GM18868 (cell line): ENCODE measurements around the gene TP53RK.

Experiments used
- ATAC-seq: cut with Tn5 transposase; IDR thresholded peaks from one replicate; pipeline ENCODE4 v1.9.1; 2021; ENCODE audit warnings: mild to moderate bottlenecking, moderate library complexity; ENCODE audit not compliant: unreplicated experiment

The TP53RK gene

DNA sequence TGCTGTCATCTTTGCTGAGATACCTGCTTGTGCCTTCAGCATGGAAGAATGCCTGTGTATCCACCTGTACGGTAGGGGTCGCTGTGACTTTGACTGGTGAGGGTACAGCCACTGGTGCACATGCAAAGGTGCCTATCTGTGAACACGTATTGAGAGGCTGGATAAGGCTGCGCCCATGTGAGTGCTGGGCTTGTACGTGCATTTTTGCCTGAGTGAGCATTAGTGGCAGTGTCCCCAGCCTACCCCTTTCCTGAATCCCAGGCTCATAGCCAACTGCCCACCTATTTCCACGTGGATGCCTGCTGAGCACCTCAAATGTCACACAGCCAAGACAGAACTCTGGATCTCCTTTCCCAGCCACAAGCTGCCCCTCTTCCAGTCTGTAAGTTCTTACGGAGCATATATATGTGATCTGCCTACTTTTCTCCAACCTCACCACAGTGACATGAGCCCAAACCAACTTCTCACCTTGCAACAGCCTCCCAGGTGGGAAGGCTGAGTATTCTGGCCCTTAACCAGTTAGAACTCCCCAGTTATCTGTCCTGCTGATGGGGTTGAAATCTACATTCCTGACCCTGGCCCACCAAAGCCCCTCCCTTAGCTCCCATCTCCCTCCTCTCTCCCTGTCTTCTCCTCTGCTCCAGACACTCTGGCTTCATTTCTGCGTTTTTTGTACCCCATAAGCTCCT lies 19.1 kb upstream of the TP53RK start:
- no peak for ATAC-seq

DNA sequence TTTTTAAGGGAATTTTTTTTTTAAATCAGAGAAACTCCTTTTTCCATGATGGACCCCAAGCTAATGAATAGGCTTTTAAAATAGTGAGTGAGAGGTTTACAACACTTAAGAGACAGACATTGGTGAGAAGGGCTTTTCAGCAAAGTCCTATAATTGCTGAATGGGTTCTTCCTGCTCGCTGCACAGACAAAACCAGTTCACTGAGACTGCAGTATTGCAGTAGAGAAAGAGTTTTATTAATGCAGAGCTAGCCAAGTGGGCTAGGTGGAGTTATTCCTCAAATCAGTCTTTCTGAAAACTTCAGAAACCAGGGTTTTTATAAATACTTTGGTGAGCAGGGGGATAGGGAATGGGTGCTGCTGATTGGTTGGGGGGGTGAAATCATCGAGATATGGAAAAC lies 17.0 kb upstream of the TP53RK start:
- ATAC-seq: no peak

DNA sequence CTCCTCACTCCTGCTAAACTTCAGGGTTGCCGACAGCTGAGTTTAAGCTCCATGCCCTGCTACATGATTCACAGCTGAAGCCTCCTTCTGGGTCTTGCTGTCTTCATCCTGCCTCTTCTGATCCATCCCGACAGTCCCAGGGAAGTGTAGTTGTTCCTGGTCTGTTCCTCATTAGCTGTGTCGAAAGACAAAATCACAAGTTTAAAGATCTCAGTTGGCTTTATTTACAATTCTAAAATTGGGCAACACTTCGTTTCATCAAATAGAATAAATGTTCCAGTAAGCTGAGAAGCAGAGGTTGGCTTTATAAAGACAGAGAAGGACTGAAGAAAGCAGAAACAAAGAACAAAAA lies 16.1 kb upstream of the TP53RK start:
- ATAC-seq: no peak

DNA sequence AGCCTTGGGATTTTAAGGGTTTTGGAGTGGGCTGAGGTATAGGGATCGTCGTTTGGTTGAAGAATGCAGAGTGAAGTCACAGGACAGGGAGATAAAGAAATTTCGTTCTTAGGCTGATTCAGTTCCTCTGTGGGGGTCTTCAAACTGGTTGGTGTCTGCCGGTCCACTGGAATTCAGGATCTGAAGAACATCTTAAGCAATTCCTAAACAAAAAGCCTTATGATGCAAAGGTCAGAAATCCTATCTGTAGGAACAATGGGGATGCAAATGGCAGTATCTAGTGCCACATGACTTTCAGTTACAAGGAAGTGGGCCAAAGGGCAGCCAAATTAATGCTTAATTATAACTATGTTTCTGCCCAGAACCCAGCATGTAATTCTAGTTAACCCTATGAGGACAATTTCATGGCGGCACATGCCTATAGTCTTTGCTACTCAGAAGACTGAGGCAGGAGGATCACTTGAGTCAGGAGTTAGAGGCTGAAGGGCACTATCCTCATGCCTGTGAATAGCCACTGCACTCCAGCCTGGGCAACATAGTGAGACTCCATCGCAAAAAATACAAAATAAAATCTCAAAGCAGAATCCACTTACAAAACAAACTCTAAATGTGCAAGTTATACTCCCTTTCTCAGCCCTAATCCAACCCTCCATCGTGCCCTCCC lies 15.6 kb upstream of the TP53RK start:
- ATAC-seq: no peak

DNA sequence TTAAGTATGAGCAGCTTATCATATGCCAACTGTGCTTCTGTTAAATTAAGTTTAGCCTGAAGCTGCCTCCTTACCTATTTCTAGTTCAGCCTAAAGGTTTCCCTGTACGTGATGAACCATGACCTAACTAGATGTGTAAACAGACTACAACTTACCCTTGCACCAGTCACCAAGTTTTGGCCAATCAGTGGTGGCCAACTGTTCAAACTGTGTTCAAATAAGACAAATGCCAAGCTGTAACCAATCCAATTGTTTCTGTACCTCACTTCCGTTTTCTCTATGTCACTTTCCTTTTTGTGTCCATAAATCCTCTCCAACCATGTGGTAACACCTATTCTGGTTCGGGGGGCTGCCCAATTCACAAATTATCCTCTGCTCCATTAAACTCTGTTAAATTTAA lies 14.2 kb upstream of the TP53RK start:
- no peak for ATAC-seq

DNA sequence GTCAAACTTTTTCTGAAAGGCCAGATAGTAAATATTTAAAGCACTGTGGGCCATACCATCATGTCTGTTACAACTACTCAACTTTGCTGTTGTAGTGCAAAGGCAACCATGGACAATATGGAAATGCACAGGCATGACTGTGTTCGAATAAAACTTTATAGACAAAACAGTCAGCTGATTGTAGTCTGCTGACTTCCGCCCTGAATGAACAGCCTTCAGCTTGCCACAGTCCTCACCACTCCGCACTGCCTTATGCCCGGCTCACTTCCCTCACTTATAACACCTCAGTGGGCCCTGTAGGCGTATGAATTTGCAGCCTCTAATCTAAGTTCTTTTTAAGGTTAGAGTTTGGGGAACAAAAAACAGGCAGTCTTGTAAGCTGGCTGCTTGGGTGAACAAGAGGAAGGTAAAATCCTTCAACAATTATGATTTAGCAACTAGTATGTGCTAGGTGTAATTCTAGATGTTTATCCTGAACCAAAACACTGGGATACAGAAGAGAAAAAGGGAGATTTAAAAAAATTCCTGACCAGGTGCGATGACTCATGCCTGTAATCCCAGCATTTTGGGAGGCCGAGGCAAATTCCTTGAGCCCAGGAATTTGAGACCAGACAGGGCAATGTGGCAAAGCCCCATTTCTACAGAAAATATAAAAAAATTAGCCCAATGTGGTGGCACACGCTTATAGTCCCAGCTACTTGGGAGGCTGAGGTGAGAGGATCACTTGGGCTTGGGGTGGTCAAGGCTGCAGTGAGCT lies 13.4 kb upstream of the TP53RK start:
- ATAC-seq: no peak

DNA sequence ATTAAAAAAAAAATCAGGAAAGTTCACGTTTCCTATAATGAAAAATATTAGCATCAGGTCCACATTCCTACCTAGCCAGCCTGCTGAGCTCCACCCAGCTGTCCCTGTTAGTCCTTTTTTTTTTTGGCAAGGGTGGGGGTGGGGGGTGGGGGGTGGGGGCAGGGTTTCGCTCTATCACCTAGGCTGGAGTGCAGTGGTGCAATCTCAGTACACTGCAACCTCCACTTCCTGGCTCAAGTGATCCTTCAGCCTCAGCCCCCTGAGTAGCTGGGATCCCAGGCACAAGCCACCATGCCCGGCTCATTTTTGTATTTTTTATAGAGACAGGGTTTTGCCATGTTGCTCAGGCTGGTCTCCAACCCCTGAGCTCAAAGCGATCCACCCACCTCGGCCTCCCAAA lies 12.7 kb upstream of the TP53RK start:
- no peak for ATAC-seq

DNA sequence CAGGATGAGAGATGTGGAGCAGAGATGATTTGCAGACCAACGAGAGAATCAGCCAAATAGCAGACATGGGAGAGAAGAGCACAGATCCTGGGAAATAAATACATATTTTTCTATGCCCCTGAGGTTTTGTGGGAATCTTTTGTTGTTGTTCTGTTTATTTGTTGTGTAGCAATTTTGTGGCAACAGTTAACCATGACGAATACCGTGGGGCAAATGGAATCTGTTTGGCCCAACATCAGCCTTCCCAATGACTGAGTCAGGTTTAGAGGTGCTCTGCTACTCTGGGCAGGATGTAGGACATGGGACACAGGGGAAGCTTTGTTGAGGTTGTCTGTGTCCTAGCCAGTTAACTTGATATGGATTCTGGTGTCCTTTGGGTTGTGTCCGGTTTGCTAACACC lies 12.3 kb upstream of the TP53RK start:
- no peak for ATAC-seq

DNA sequence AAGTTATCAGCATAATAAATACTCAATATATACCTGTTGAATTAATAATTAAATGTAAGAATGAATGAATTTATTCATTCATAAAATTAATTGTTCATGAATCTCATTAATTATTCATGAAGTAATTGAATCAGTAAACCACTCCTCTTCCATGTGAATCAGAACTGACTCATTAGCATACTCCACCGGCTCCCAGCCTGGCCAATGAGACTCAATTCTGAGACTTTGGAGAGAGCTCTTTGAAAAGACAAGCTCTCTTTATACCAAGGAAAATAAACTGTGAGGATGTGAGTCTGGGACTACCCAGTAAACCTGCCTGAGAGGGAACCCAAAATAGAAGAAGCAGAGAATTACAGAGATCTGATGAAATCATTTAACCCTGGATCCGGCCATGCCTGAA lies 11.8 kb upstream of the TP53RK start:
- no peak for ATAC-seq

DNA sequence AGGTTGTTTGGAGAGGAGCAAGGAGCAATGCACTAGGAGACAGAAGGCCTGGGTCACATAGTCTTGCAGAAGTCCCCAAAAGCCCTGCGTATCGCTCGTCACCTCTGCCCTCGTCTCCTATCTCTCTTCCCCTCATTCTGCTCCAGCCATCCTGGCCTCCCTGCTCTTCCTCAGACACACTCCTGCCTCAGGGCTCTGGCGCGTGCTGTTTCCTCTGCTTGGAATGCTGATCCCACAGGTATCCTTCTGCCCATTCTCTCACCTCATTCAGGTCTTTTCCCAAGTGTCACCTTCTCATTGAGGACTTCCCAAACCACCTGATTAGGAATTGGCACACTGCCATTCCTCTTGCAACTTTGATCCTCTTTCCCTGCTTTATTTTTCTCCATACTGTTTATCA lies 11.2 kb upstream of the TP53RK start:
- ATAC-seq: no peak

DNA sequence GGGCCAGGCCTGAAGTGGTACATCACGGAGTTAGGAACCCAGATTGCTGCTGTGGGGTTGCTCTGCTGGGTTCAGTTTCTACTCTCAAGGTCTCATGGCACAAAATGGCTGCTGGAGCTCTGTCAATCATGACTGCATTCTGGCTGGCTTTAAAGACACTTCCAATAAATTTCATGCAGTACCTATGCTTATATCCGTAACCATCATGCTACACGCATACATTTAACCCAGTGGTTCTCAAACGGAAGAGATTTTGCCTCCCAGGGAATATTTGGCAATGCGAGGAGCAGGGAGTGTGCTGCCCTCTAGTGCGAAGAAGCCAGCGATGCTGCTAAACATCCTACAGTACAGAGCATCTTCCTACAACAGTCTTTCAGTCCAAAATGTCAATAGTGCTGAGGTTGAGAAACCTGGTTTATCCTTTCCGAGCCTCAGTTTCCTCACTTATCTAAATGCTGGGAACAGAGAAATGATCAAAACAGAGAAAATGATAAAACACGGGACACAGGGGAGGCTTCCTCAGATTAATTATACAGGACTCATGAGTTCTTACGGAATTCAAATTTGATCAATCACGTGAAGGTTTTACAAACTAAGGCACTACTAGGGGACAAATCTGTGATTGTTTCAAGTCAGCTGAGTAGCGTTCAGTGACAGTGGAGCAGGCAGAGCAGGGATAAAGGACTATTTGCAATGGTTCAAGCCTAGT lies 10.6 kb upstream of the TP53RK start:
- no peak for ATAC-seq

DNA sequence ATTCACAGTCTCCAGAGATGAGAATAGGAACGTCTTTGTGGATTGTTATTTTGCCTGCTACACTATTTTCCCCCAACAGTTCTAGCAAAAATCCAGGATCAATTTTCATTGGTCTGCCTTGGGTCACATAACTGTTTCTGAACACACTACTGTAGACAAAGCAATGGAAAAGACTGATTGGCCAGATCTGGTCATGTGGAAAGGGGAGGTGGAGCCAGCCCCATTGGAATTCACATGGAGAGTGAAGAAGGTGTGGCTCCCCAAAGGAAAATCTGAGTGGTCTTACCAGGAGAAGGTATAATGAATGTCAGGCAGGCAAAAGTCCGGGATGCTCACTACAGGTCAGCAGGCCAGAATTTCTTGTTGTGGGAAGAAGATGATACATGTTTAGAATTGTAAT lies 9.5 kb upstream of the TP53RK start:
- no peak for ATAC-seq

DNA sequence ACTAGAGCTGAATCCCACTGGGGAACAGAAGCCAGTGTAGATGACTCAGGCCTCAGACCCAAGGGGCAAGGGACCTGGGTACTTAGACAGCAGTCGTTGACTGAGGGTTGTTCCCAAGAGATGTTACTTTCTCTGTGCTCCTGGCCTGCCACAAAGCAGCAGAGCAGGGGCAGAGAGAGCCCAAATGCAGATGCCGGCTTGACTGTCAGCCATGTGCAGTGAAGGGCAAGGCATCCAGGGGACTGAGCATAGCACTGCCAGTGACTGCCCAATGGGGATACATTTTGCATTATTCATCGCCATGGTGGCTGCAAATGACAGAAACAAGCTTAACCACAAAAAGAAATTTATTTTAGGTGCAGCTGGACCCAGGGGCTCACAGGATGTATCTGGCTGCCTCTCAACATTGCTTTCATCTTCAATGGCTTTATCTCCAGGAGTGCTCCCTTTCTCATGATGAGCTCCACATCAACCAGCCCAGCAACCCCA lies 7.6 kb upstream of the TP53RK start:
- ATAC-seq: no peak

DNA sequence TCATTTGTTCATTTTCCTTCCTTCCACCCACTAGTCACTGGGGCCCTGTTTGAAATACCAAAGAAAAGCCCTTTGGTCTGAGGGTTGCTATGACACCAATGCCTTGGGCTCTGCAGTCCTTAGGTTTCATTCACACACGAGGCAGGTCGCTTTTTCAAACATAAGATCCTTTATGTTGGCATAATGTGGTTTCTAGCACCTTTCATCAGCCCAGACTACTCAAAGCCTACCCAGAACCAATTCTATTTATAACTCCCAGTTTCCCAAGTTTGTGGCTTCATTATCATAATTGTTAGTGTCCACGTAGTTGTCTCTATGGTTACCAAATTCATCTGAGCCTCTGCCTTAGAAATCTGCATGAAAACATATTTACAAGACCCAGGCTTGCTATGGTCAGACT lies 6.6 kb upstream of the TP53RK start:
- ATAC-seq: no peak

DNA sequence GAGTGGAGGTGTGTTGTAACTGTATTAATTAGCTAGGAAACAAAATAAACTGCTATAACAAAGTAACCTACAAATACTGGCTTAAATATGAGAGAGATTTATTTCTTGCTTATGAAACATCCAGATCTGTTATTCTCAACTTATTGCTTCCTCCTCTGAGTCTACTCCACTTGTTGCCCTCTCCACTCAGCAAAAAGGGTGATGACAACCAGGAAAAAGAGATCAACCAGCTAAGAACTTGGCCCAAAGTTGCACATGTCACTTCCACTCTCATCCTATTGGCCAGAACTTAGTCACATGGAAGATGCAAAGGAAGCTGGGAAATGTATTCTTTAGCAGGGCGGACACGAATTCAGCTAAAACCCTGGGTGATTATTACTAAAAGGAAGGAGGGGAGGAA lies 5.2 kb upstream of the TP53RK start:
- no peak for ATAC-seq

DNA sequence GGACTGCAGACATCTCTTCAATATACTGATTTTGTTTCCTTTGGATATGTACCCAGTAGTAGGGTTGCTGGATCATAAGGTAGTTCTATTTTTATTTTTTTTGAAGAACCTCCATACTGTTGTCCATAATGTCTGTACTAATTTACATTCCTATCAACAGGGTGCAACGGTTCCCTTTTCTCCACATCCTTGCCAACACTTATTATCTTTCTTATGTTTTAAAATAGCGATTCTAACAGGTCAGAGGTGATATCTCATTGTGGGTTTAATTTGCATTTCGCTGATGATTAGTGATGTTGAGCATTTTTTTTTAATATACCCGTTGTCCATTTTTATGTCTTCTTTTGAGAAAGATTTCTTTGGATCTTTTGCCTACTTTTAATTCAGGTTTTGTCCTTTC lies 2.0 kb upstream of the TP53RK start:
- no peak for ATAC-seq

DNA sequence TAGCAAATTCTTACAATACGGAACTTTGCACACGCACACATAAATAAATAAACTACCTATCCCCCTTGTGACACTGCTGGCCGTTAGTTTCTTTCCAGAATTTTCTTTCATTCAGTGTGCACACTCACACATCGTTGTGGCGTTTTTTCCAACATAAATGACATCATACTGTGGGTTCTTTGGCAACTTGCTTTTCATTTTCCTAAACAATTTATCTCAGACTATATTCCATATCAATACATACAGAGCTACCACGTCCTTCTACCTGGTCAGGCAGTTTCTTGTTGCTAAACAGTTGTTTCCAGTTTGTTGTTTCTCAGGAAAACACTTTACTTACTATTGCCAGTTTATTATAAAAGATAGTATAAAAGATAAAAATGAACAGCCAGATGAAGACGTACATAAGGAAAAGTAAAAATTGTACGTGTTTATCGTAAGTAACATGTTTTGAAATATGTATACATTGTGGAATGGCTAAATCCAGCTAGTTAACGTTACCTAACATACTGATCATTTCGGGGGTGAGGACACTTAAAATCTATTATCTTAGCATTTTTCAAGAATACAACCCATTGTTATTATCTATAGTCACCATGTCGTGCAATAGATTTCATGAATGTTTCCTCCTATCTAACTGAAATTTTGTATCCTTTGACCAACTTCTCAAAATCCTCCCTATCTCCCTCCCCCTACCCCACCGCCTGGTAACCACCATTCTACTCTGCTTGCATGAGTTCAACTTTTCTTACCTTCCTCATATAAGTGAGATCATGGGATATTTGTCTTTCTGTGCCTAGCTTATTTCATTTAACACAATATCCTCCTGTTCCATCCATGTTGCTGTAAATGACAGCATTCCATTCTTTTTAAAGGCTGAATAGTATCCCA lies 1.2 kb upstream of the TP53RK start:
- no peak for ATAC-seq

DNA sequence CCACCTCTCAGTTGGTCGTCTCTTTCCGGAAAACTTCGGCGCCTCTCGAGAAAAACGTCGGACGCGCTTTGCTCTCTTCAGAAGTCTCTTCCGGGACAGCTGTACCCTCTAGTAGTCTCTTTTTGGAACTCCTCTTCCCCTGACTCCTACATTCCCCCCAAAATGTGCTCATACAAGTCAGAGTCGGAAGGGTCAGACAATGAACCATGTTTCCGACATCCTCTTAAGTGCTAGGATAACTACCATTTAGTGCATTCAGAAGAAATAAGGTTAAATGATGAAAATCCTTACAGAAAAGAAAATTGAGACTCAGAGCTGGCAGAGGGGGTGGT lies 476 bp upstream of the TP53RK start:
- ATAC-seq: no peak

DNA sequence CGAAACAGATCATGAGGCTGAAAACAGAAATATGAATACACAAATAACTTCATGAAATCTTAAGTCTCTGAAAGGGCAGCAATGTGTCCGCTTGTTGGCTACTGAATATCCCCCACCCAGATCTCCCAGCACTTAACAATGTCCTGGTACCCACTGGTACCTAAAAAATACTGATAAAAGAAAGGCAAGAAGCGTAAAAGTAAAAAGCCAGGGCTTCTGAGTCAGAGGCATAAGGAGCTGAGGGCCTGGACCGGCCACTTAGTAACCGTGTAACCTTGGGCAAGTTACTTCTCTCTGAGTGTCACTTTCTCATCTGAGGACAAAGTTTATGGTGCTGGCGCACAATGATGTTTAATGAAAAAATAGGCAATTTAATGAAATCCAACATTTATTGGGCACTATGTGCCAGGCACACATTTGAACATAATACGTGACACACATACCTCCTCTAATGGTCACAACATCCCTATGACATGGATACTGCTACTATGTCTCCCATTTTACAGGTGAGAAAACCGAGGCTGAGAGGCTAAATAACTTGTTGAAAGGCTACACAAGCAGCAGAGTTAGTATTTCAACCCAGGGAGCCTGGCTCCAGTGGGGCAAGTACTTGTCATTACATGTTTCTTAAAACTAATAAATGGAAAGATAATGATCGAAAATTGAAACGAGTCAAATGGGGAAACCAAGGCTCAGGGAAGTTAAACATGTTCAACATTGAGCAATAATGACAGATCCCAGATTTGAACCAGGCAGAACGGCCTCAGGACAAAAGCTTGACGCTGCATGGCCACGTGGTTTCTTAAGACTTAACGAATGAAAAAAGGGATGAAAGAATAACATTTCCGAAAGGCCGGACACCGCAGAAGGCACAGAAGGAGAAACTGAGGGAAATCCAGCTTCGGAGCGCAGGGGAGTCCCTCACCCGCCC lies 828 bp downstream of the TP53RK start:
- ATAC-seq: no peak
